HS-27A (cell line): ENCODE results near the gene RGS3.
"Not testable (repeated sequence)": the region's sequence is repeated elsewhere in the genome, so short reads cannot be mapped to it uniquely, and the experiment has no call there.

Experiments
- DNase-seq: peaks from one replicate; pipeline ENCODE4 v3.0.0-alpha.2; 2012; ENCODE audit warnings: low read depth, missing footprints

Gene RGS3

GRCh38 chr9:113546566-113546965 is 83.0 kb downstream of the RGS3 start:
- DNase-seq, result no peak

- DNase-seq, result no peak
These were observed 84.0 kb downstream of the RGS3 start for GRCh38 chr9:113547501-113547900.

DNA sequence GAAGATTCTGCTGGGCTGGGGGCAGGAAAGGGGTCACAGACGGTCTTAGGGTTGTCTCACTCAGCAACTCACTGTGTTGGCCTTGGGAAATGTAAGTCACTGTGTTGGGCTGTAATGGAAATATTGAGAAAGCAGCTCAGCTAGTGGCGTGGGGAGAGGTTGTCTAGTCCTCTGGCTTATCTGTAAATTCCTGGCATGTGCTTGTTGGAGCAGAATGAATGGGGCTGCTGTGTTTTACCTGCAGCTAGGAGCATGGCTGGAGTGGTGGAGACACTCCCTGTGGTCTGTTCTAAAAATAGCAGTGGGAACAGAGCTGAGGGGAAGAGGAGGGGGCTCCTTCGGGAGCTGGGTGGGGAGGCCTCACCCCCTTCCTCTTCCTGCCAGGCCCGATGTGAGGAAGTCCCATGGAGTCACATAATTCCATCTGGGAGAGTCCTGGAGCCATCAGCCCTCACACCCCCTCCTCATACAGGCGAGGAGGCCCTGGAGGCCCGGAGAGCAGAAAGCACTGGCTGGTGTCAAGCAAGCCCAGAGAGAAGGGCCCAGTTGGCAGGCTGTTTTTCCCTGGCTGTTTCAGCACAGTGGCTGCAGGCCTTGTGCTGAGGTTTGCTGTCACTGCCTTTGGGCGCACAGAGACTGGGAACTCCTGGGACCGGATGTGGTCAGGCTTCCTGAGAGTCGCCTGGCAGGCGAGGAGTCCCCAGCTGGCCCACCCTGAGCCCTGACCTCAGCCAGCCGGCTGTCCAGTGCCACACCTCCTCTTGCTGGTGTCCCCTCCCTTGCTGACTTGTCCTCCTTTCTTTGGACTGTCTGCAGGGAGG is 84.9 kb downstream of the RGS3 start:
- no peak for DNase-seq

- not testable (repeated sequence) for DNase-seq
These were observed 86.4 kb downstream of the RGS3 start for GRCh38 chr9:113549892-113550291.

DNA sequence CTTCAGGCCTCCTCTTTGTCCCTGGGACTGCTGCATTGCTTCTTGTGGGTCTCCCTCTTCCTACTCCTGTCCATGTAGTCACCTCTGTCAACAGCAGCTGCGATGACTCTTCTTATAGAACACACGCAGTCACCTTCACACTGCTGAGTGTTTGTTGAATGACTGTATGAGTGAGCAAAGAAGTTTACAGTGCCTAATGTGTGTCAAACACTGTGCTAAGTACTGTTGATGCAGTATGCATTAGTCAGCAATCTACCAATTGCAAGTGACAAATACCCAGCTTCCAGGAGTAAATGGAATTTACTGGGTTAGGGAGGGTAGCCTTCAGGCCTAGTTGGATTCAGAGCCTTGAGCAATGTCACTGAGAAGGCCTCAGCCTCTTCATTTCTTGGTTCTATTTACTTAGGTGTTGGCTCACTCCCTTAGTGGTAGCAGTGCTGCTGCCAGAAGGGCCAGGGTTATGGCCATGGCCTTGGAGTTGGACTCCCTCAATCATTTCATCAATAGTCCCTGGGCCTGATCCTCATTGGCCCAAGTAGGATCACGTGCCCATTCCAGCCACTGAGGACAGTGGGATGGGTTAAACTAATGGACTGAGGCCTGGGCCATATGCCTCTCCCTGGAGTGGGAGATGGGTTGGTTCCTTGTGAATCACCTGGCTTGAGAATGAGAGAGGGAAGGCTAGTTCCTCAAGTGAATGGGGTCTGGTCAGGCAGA is 93.5 kb downstream of the RGS3 start:
- no peak for DNase-seq

- peak; percentile 33 for DNase-seq
These were observed 95.3 kb downstream of the RGS3 start for GRCh38 chr9:113558632-113559502.

DNA sequence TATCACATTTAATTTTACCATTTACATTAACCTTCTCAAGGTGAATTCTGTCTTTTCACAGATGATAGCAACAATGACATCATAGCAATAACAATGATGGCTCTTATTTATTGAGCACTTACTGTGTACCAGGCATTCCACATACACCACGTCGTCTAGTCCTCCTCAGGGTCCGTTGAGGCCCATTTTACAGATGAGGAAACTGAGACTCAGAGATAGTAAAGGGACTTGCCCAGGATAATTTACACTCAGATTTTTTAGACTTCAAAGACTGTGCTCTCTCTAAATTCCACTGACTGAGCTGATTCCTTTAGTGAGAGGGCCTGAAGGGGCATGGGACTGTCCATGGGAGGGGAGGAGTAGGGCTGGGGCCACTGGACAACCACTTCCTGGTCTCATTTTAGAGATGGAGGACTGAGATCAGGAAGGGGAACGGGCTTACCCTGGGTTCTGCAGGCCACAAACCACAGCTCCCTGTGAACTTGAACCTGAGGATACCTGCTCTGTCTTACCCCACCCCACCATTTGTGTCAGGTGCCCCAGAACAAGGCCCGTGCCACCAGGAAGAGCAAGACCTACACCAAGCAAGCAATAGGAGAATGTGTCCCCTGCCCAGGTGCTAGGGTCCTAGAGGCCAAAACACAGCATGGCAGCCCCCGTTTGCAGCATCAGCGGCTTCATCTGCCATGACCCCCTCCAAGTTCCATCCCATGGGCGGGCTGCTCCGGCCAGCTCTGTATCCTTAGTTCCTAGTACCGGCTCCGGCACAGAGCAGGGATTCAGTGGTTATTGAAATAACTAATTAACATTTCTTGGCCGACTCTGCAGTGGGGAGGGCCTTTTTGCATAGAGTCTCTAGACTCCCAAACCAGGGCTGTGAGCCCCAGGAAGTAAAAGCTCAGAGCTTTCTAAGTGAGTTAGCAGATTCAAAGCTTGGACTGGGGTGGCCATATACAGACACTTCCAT is 96.6 kb downstream of the RGS3 start:
- DNase-seq, result no peak

DNA sequence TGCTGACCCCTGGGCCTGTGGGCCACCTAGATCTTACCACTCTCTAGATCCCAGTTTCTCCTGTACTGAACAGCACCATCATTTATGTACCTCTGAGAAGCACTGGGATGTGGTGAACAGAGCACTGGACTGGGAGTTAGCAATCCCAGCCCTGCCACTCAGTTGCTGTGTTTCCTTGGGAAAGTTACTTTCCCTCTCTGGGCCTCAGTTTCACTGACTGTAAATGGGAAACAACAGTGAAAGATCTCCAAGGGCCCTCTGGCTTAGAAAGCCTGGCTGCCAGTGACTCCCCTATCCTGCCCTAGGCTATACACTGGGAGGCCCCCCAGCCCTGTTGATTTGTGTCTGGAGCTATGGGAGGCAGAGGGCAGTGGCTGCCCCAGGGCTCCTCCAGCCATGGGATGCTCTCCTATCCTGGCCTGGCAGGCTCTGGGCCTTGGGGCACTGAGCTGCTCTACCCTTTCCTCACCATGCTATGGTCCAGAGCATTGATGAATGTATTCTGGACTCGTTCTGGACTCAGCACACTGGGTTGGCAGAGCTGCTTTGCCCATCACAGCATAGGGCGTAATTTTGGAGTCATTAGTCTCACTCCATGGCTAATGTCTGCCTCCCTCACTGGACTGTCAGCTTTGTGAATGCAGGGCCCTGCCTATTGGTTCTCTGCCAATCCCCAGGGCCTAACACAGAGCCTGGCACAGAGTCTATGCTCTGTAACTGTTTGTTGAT is 99.3 kb downstream of the RGS3 start:
- no peak for DNase-seq

GRCh38 chr9:113563826-113564497 is 100.4 kb downstream of the RGS3 start:
- no peak for DNase-seq

DNA sequence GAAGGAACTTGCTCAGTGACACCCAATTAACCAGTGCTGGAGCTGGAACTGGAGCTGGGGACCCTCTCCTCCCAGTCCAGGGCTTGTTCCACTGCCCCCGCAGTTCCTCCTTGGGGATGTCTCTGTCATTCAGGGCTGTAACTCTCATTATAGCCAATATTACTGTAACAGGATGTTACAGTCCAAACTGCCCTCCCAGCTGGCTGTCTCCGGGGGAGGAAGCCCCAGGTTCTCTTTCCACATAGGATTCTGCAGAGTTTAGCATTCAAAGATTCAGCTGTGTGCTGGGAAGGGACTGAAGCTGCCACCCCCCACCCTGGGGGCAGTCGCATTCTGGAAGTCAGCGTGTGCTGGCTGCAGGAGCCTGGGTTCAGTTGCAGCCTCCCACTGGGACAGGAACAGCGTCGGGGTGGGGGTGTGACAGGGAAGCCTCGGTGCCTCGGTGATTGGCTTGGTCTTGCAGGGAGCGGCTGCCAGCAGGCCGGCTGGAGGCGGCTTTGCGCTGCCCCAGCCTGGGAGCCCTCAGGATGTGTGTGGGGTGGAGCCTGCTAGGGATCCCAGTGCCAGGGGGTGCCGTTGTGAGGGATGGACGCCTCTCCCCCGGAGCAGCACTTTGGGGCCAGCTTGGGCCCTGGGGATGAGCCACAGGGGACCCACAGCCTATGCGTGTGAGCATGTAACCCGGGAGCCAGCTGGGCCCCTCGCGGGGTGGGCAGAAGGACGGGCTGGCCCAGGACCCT is 101.1 kb downstream of the RGS3 start:
- no peak for DNase-seq

DNA sequence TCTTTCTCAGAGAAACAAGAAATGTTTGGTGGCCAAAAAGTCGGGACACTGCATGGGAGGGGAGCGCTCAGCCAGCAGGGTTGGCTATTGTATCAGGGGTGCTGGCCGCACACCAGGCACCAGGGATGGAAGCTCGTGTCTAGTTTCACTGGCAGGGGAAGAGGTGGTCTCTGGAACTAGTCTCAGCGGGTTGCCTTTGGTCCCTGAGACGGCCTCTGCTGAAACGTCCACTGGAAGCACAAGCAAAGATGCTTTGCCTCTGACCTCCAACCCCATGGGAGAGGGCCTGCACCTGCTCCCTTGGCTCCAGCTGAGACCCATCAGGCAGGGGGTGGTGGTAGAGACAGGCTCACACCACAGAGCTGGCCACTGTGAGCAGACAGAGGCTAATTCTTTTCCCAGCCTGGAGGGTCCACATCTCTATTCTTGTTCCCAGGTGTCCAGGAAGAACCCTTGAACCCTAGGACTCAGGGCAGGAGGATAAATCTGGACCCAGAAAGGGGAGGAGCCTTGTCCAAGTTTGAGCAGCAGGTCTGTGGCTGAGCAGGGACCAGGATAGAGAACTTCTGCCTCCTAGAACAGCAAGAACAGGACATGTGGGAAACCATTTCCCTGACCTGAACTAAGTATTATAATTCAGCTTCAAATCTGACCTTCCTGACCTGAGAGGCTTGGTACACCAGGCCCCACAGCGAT is 102.6 kb downstream of the RGS3 start:
- no peak for DNase-seq

DNA sequence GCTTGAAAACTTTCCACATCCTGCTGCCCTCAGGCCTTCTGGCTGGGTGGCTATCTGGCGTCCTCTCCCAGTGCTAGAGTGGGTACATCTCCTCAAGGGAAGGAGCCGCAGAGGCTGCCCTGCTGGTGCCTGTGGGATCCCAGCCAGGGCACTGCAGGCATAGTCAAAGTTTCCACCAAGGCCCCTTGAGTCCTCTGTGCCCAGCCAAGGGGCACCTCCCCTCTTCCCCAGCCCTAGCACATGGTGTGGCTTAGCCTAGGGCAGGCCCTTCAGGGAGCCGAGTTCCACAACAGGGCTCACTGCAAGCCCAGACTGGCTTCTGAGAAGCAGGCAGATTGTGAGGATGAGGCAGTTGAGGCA is 103.2 kb downstream of the RGS3 start:
- DNase-seq, result no peak

DNA sequence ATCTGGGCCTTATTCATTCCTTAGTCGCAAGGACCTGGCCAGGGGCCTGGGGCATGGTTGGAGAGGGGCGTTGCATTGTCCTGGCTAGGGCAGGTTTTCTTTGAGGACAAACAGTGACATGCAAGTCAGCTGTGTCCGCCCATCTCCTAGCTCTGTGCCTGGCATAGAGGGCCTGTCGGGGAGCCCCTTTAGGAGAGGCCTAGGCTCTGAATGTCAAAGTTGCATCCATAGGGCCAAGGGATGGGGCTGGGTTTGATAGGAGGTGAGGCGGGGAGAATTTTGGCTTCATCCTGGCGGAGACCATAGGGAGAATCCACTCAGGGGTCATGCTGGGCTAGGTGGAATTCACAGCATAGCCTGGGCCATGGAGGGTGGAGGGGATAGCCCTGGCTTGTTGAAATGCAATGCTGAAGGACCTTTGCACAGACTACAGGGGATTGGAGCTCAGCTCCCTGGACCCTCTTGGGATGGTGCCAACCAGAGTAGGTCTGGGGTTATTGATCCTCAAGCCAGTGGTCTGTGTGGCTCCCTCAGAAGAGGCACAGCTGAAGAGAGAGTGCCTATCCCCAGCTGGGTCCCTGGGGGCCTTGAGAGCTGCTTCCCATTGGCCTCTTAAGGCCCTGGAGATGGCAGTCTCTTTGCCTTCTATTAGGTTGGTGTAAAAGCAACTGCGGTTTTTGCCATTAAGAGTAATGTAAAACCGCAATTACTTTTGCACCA is 104.0 kb downstream of the RGS3 start:
- DNase-seq, result no peak

DNA sequence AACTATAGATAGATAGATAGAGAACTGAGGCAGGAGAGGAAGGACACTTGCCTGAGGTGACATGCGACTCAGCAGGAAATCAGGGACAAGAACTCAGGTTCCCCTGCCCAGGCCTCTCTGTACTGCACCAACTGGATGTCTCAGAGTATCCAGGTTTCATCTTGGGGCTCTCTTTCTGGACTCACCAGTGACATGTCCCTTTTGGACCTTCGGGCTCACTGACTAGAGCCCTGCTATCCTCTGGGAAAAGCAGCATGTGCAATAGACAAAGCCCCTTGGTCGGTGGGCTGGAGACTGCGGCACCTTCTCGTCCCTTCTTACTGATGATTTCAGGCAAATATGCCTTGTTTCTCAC is 104.5 kb downstream of the RGS3 start:
- DNase-seq, result no peak

DNA sequence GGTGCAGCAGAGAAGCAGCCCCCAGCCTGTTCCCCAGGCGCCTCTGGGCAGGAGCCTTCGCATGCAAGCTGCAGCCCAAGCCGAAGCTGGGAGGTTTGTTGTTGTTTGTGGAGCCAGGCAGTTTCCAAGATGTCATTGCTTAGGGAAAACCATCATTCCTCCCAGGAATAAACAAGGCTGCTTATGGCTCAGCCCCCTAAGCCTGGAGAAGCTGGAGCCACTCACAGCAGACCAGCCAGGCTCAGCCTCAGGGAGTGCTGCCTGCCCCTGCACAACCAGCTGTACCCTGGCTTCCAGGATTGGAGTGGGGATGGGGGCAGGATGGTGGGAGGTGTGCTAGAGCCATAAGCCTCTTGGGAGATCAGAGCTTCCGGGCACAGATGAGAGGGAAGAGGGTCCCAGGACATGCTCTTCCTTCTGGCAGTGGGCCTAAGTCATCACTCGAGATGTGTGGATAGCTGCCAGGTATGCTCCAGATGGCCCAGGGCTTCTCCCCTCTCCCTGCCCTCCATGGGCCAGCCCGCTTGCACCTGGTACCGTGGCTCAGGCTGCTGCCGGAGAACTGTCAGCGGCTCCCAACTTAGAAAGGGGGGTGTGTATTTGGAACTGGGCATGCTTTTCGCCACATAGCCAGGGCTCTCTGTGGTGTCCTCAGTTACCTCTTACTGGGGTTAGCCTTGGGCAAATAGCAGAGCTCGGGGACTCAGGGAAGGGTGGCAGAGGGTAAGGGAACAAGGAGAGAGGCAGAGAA is 105.2 kb downstream of the RGS3 start:
- DNase-seq, result no peak

DNA sequence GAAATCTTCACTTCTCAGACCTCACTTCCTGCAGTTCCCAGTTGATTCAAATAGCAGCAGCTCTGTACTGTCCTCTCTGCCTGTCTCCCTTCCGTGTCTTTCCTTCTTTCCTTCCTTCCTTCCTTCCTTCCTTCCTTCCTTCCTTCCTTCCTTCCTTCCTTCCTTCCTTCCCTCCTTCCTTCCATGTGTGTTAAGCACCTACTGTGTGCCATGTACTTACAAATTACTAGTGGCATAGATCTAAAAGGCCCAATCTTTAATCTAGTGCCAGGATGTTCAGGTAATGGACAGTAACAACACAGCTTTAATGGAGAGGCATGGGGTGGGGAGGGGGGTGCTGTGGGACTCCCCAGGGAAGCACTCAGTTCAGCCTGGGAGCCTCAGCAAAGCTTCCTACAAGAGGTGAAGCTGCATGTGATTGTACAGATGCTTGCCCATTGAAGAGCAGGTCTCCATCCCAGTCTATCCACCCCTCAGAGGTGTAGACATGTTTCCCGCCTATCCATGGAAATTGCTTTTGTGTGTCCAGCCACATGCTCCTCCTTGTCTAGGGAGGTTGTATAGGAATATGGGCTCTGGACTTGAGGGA is 106.0 kb downstream of the RGS3 start:
- no peak for DNase-seq

- no peak for DNase-seq
These were observed 106.6 kb downstream of the RGS3 start for GRCh38 chr9:113570106-113570505.
